Fibroblast of skin of back (primary cell): ENCODE measurements around the gene RPE.

Experiments used
- DNase-seq: peaks from one replicate; pipeline ENCODE4 v3.0.0-alpha.2; 2013

RPE gene

GRCh38 chr2:210003359-210003758 is 921 bp downstream of the RPE start:
- no peak for DNase-seq

- no peak for DNase-seq
These were observed 2.4 kb downstream of the RPE start for GRCh38 chr2:210004881-210005280.

- DNase-seq = no peak
These were observed 5.5 kb downstream of the RPE start for GRCh38 chr2:210007895-210008294.

GRCh38 chr2:210009126-210009525 is 6.7 kb downstream of the RPE start:
- DNase-seq = no peak

- no peak for DNase-seq
These were observed 7.5 kb downstream of the RPE start for GRCh38 chr2:210009896-210010295.

- DNase-seq = no peak
These were observed 17.7 kb downstream of the RPE start for GRCh38 chr2:210020138-210020537.

GRCh38 chr2:210022824-210023223 is 20.4 kb downstream of the RPE start:
- no peak for DNase-seq

GRCh38 chr2:210027608-210028007 is 25.2 kb downstream of the RPE start:
- DNase-seq = no peak

- DNase-seq = no peak
These were observed 25.7 kb downstream of the RPE start for GRCh38 chr2:210028178-210028577.

- no peak for DNase-seq
These were observed 31.7 kb downstream of the RPE start for GRCh38 chr2:210034087-210034683.

- DNase-seq = no peak
These were observed 33.2 kb downstream of the RPE start for GRCh38 chr2:210035679-210036078.

GRCh38 chr2:210038078-210038477 is 35.6 kb downstream of the RPE start:
- DNase-seq = no peak

- DNase-seq = no peak
These were observed 44.5 kb downstream of the RPE start for GRCh38 chr2:210046851-210047500.

- no peak for DNase-seq
These were observed 47.4 kb downstream of the RPE start for GRCh38 chr2:210049831-210050230.

GRCh38 chr2:210050885-210051284 is 48.4 kb downstream of the RPE start:
- peak; percentile 2 for DNase-seq

GRCh38 chr2:210054696-210055095 is 52.3 kb downstream of the RPE start:
- no peak for DNase-seq

- DNase-seq = no peak
These were observed 53.4 kb downstream of the RPE start for GRCh38 chr2:210055825-210056224.

GRCh38 chr2:210063306-210063705 is 60.9 kb downstream of the RPE start:
- DNase-seq = no peak
